ENCODE data around the gene NRP2.

NRP2 gene

DNA sequence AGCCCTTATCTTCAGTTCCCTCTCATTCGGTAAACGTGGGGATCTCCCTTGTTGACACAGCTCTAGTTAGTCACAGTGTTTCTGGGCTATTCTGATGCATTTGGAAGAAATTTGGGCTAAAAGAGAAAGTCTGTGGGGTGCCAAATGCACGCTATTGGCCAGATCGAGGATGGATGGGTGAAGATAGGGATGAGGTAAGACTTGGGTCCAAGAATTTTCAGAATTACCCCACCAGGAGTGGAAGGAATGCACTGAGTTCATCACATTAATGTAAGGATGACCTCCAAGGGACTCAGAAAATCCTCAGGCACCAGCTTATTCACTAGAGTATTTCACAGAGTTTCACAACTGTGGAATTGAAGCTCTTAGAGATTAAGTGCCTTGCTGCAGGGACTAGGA is 49.3 kb downstream of the NRP2 start:
- DNase-seq (ENCODE audit: low spot score): no peak
- TF ChIP-seq, protein P1, sequence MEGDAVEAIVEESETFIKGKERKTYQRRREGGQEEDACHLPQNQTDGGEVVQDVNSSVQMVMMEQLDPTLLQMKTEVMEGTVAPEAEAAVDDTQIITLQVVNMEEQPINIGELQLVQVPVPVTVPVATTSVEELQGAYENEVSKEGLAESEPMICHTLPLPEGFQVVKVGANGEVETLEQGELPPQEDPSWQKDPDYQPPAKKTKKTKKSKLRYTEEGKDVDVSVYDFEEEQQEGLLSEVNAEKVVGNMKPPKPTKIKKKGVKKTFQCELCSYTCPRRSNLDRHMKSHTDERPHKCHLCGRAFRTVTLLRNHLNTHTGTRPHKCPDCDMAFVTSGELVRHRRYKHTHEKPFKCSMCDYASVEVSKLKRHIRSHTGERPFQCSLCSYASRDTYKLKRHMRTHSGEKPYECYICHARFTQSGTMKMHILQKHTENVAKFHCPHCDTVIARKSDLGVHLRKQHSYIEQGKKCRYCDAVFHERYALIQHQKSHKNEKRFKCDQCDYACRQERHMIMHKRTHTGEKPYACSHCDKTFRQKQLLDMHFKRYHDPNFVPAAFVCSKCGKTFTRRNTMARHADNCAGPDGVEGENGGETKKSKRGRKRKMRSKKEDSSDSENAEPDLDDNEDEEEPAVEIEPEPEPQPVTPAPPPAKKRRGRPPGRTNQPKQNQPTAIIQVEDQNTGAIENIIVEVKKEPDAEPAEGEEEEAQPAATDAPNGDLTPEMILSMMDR (IDR thresholded peaks at IDR 0.05; ENCODE audit: extremely low read depth, insufficient read depth, missing control alignments): no peak
- in situ Hi-C loops (cut with MboI; ENCODE audit: low pct_unique_long_range_greater_than_20kb, low sequenced_read_pairs, unreplicated experiment): no loop called here

GRCh38 chr2:205732314-205732713 is 50.0 kb downstream of the NRP2 start:
- TF ChIP-seq, protein P1 (IDR thresholded peaks at IDR 0.05; ENCODE audit: extremely low read depth, insufficient read depth, missing control alignments): no peak
- DNase-seq (ENCODE audit: low spot score): no peak
- in situ Hi-C loops (cut with MboI; ENCODE audit: low pct_unique_long_range_greater_than_20kb, low sequenced_read_pairs, unreplicated experiment): no loop called here

- TF ChIP-seq, protein P1 (IDR thresholded peaks at IDR 0.05; ENCODE audit: extremely low read depth, insufficient read depth, missing control alignments): no peak
- in situ Hi-C loops (cut with MboI; ENCODE audit: low pct_unique_long_range_greater_than_20kb, low sequenced_read_pairs, unreplicated experiment): no loop called here
- no peak for DNase-seq (ENCODE audit: low spot score)
These were observed 50.8 kb downstream of the NRP2 start for GRCh38 chr2:205733082-205733481.

GRCh38 chr2:205733648-205734047 is 51.3 kb downstream of the NRP2 start:
- no peak for DNase-seq (ENCODE audit: low spot score)
- TF ChIP-seq, protein P1 (IDR thresholded peaks at IDR 0.05; ENCODE audit: extremely low read depth, insufficient read depth, missing control alignments): no peak
- in situ Hi-C loops (cut with MboI; ENCODE audit: low pct_unique_long_range_greater_than_20kb, low sequenced_read_pairs, unreplicated experiment): no loop called here

DNA sequence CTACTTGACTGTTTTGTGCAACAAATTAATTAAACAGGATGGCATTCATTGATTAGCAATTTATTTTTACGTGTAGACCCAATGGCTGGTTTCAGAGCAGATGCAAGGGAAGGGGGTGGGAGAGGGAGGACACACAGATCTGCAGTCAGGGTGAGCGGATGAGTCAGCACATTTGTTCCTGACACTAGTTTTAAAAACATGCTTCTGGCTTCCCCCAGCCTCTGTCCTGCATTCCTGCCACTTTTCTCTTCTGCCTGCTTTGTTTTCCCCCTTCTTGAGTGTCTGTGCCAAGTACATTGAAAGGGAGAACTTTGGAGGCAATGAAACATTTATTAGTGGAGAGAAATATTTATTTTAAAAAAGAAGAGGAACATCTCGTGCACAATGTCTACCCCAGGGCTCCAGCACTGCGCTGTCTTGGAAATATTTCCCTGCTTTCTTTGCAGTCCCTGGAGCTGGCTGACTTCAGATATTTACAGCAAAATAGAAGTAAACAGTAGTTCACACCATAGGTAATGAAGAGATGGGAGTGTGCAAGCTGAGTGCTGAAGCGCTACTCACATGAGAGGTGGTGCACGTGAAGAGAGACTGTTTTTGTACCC is 52.2 kb downstream of the NRP2 start:
- in situ Hi-C loops (cut with MboI; ENCODE audit: low pct_unique_long_range_greater_than_20kb, low sequenced_read_pairs, unreplicated experiment): no loop called here
- TF ChIP-seq, protein P1 (IDR thresholded peaks at IDR 0.05; ENCODE audit: extremely low read depth, insufficient read depth, missing control alignments): no peak
- DNase-seq (ENCODE audit: low spot score): no peak

GRCh38 chr2:205738117-205738968 is 56.0 kb downstream of the NRP2 start:
- DNase-seq (ENCODE audit: low spot score): no peak
- in situ Hi-C loops (cut with MboI; ENCODE audit: low pct_unique_long_range_greater_than_20kb, low sequenced_read_pairs, unreplicated experiment): no loop called here

More at GRCh38 chr2:205738117-205738968, 56.0 kb downstream of the NRP2 start:
- TF ChIP-seq, protein P1 (IDR thresholded peaks at IDR 0.05; ENCODE audit: extremely low read depth, insufficient read depth, missing control alignments): no peak

Measured in GM13977 (cell line).